Measurements from ENCODE around the gene C12orf54.
"Not testable (repeated sequence)": the region's sequence is repeated elsewhere in the genome, so short reads cannot be mapped to it uniquely, and the experiment has no call there.

C12orf54 gene

DNA sequence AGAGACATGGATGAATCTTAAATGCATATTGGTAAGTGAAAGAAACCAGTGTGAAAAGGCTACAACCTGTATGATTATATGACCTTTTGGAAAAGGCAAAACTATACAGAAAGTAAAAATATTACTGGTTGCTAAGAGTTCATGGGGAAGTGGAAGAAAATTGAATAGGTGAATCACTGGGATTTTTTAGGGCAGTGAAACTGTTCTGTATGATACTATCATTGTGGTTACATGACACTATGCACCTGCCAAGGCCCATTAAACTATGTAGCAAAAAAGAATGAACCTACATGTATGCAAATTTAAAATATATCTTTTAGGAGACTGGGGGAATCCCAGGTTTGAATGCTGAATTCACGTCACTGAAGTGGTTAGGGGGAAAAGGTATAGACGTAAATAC, 30.6 kb downstream of the C12orf54 start:
- no peak for DNase-seq

DNA sequence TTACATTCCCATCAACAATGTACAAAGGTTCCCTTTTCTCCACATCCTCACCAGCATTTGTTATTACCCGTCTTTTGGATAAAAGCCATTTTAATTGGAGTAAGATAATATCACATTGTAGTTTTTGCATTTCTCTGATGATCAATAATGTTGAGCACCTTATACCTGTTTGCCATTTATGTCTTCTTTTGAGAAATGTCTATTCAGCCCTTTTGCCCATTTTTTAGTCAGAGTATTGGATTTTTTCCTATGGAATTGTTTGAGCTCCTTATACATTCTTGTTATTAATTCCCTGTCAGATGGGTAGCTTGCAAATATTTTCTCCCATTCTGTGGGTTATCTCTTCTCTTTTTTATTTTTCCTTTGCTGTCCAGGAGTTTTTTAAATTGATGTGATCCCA, 32.4 kb downstream of the C12orf54 start:
- no peak for DNase-seq

GRCh38 chr12:48520381-48520780, 38.1 kb downstream of the C12orf54 start:
- DNase-seq: not testable (repeated sequence)

- DNase-seq: no peak
Observed at GRCh38 chr12:48525332-48525731, 43.0 kb downstream of the C12orf54 start, which contains the start of gene OR8S1. OR8S1 (plus strand) TSS chr12:48525632; CDS start chr12:48525632, 0 bp downstream.

DNA sequence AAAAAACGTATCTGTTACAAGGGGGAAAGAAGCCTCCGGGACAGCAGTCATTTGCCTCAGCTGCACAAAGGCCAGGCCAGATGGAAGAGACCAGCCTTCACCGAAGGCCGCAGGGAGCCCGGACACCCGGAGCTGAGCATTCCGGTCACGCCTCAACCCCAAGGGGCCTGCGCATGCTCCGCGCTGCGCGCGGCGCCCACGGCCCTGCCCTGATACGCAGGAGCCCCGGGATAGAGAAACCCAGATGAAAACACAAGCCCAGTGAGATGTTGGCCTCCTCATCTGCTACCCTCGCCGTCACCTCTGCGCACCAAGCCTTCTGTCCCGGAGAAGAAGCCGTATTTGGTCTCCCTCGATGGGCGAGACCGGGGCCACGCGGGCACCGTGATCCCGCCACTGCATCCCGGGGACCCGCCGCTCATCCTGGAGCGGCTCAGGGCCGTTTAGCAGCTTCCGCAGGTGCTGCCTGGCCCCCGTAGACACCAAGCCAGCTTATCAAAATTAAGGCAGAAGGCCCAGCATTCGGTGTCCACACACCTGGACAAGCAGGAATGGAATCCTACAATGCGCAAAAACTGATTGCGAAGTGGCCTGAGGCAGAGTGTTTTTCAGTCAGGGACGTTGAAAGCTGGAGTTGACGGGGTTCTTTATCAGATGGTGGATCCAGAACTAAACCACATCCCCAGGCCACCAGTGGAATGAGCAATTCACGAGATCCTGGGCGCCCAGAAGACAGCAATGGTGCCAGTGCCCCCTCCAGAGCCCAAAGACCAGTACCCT, 45.8 kb downstream of the C12orf54 start:
- DNase-seq: no peak

GRCh38 chr12:48532601-48533000, 50.3 kb downstream of the C12orf54 start:
- DNase-seq: no peak

GRCh38 chr12:48536602-48537001, 54.3 kb downstream of the C12orf54 start:
- DNase-seq: no peak

GRCh38 chr12:48542300-48542928, 60.1 kb downstream of the C12orf54 start:
- DNase-seq: peak; percentile 18 to 27

DNA sequence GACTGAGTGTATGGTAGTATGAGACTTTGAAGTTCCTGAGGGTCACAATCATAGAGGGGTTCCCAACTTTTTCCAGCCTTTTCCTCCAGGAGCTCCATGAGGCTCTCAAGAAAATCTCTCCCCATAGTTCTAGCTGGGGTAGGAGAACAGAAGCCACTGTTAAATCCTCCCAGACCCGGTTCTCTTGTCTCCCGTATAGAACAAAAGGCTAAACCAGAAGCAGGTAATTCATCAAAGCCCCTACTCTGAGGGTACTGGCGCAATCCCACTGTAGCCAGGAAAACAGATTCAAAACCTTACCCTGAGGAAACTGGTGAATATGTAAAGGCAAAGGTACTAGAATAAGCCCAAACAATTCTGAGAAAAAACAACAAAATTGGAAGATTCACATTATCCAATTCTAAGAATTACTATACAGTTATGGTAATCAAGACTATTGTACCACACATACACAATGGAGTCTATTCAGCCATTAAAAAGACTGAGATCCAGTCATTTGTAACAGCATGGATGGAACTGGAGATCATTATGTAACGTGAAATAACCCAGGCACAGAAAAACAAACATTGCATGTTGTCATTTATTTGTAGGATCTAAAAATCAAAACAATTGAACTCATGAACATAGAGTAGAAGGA, 63.7 kb downstream of the C12orf54 start:
- no peak for DNase-seq
